Heart right ventricle (tissue), 16 donors: ENCODE measurements around the gene PIP4K2A. TPM values are rescaled to one million over a fixed set of nuclear protein-coding genes. Genes with fewer than 3 reads are reported as not detected.

ENCODE experiments used
- ATAC-seq, 8 donors: fragments of 200-7000 bp; cut with Tn5 transposase; one replicate each; pipeline ENCODE4 v1.9.1; 2020; ENCODE audit warnings: mild to moderate bottlenecking in 8 of 8, moderate library complexity in 8 of 8, moderate number of reproducible peaks in 1 of 8
- DNase-seq, 2 donors: peaks; one replicate each; pipeline ENCODE4 v3.0.0-alpha.2; 2020
- H3K27ac ChIP-seq, 10 donors: fragments of 200-600 bp; sonication (generic) in 2 of 10; one replicate each; pipeline versions ENCODE4 v1.5.0 to v1.8.0; 2020 to 2022; ENCODE audit warnings: mild to moderate bottlenecking in 3 of 10
- H3K27me3 ChIP-seq, 7 donors: fragments of 200-600 bp; one replicate each; pipeline ENCODE4 v1.8.0; 2021 to 2022; ENCODE audit warnings: mild to moderate bottlenecking in 2 of 7
- H3K36me3 ChIP-seq, 9 donors: fragments of 200-600 bp; sonication (generic) in 1 of 9; one replicate each; pipeline versions ENCODE4 v1.5.0 to v1.8.0; 2020 to 2022; ENCODE audit warnings: mild to moderate bottlenecking in 2 of 9
- H3K4me1 ChIP-seq, 9 donors: fragments of 200-600 bp; sonication (generic) in 1 of 9; one replicate each; pipeline versions ENCODE4 v1.5.0 to v1.8.0; 2020 to 2022; ENCODE audit warnings: mild to moderate bottlenecking in 4 of 9
- H3K4me3 ChIP-seq, 10 donors: fragments of 200-600 bp; sonication (generic) in 2 of 10; one replicate each; pipeline versions ENCODE4 v1.5.0 to v1.8.0; 2020 to 2022; ENCODE audit warnings: mild to moderate bottlenecking in 7 of 10, moderate library complexity in 2 of 10
- H3K9me3 ChIP-seq, 11 donors: fragments of 200-600 bp in 10 of 11; sonication (generic) in 2 of 11; one replicate each; pipeline versions ENCODE4 v1.5.0 to v1.8.0; 2013 to 2022; ENCODE audit warnings: mild to moderate bottlenecking in 2 of 11, control low read depth in 1 of 11, moderate library complexity in 1 of 11
- WGBS, 2 donors: extraction: QIAGEN DNeasy Blood & Tissue Kit; methylation state at CpG; one replicate each; pipeline ENCODE4 v1.1.7; 2013; ENCODE audit warnings: inconsistent platforms in 1 of 2; 5-methylcytosine and 5-hydroxymethylcytosine counted together
- intact Hi-C, 10 donors: fragments of 100-400 bp; cut with DNase I; formaldehyde crosslinking; loops; one replicate each; pipeline versions ENCODE4 v1.11.1 to v1.14.2; 2022
- polyA plus RNA-seq, 2 donors: library from polyadenylated mRNA; stranded (reverse); fragments of 200-250 nt; gene quantifications; one replicate each; pipeline ENCODE4 v1.2.3, GENCODE V29; 2013
- total RNA-seq, 10 donors: library from RNA; stranded (reverse); fragmentation: NEBNext Ultra II Directional in 3 of 10; extraction: Animal tissue kit (Norgen Biotek cat#: 25700) in 3 of 10; gene quantifications; one replicate each; pipeline versions ENCODE4 v1.2.1 to v1.2.4, GENCODE V29; 2021 to 2023
- TF ChIP-seq, protein P1 (sequence below), 9 donors: fragments of 200-600 bp; sonication (generic) in 2 of 9; IDR thresholded peaks; one replicate each; pipeline versions ENCODE4 v1.5.0 to v1.8.0; 2021 to 2022; ENCODE audit warnings: antibody characterized with exemption in 9 of 9, mild to moderate bottlenecking in 5 of 9, moderate library complexity in 1 of 9
- donor health status: Arrhythmogenic right ventricular cardiomyopathy.
- donor health status: ischemic (EF 13 %, LVEDD 7.1; RV severe dilation, severe dysfunction).
- donor health status: healthy with polysubstance abuse.
- donor health status: DM: no; HTN: yes; CAD: no.
- donor health status: DM: no; HTN: no; CAD: no.
- donor health status: ischemic (EF 25% LVEDD 6.9; RV normal size, moderate dysfunction).
- donor health status: ischemic (EF 25% LVEDD 5.7; RV mildly dilated, moderate dysfunction).
- donor health status: healthy.
- donor health status: DM: yes; HTN: yes; CAD: no.
- donor health status: Ischemic cardiomyopathy.
- donor health status: ischemic (EF 35%, LVEDD 5.7; RV mildly dilated, moderate dysfunction).
- donor health status: nonischemic (EF 11% LVEDD 7.7; RV severe dilation, severe dysfunction).
- donor health status: DM: yes; HTN: yes; CAD: no.
- donor health status: PGD.
- donor health status: ischemic (EF 29% LVEDD 5.4; RV normal size, mild dysfunction).
- donor health status: nonischemic (EF 23%, LVEDD 6.1; RV moderate dilation, normal function).

The PIP4K2A gene
- total and polyA plus RNA-seq, 12 donors, result 6.0 to 29.1 (median 13.3) TPM

DNA sequence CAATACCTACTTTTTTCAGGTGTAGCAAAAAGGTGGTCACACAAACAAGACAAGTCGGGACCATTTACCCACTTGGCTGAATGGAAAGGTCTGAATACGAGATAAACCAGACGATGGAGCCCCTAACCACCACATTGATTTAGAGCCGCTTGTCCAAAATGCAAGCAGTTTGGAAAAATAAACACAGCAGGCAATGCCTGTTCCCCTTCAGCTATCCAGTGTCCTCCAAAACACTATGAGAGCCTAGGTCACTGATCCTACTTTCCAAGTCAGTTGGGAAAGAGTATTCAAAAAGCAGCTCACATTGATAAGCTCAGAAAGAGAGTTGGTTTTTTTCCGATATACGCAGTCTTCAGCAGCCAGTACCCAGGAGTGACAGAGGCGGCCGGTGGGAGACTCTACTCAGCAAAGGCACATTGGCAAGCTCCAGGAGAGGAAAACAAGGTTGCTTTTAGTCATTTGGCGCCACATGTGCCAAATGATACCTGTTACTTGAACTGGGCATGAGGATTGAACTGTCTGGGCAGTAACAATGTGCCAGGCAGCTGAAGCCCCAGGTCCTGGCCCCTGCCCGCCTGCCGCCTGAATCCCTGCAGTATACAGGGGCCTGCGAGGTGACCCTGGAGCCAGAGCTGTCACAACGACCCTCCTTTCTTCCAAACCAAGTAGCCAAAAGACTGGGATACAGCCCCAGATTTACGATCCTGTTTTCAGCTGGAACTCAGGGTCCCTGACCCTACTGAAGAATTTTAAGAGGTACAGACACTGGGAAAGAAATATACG lies 109.8 kb downstream of the PIP4K2A start:
- no peaks in the 10 kb centered on the region for H3K27me3 ChIP-seq
- intact Hi-C loops, result loop anchor here in 2 of 10 donors (10.0 kb wide), 1 partner anchor 100 kb away; no protein-coding TSS in a partner anchor
- no peak for DNase-seq
- no peak overlapping the region for H3K4me3 ChIP-seq
- H3K4me1 ChIP-seq, result peaks cover 0 to 68% (median 5%) of the 10 kb centered on the region in 9 donors
- H3K9me3 ChIP-seq, result no peaks in the 10 kb centered on the region
- WGBS, 2 donors, result 85 to 91% methylated on average over 15 of the region's 15 CpGs
- TF ChIP-seq, protein P1, sequence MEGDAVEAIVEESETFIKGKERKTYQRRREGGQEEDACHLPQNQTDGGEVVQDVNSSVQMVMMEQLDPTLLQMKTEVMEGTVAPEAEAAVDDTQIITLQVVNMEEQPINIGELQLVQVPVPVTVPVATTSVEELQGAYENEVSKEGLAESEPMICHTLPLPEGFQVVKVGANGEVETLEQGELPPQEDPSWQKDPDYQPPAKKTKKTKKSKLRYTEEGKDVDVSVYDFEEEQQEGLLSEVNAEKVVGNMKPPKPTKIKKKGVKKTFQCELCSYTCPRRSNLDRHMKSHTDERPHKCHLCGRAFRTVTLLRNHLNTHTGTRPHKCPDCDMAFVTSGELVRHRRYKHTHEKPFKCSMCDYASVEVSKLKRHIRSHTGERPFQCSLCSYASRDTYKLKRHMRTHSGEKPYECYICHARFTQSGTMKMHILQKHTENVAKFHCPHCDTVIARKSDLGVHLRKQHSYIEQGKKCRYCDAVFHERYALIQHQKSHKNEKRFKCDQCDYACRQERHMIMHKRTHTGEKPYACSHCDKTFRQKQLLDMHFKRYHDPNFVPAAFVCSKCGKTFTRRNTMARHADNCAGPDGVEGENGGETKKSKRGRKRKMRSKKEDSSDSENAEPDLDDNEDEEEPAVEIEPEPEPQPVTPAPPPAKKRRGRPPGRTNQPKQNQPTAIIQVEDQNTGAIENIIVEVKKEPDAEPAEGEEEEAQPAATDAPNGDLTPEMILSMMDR (IDR thresholded peaks at IDR 0.05), result no peak
- H3K27ac ChIP-seq, result peak overlapping the region in 1 of 10 donors; percentile 86
- H3K36me3 ChIP-seq, result peaks cover 0 to 43% (median 0%) of the 10 kb centered on the region in 9 donors
- ATAC-seq, result no peak

DNA sequence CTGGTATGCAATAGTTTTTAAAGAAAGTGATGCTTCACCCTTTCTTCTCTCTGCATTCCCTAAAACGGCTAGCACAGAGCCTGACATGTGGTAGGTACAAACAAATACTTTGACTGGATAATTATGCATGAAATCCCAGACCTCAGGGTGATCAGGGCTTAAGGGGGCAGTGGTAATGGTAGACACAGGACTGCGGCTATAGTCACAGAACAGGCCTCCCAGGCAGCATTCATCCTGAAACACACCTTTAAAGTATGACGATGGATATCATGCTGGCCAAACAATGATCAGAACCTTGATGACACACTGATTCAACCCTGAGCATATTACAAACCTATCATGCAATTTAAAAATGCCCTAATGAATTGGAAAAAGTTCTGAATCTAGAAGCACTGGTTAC lies 110.8 kb downstream of the PIP4K2A start:
- peaks cover 0 to 71% (median 5%) of the 10 kb centered on the region in 9 donors for H3K4me1 ChIP-seq
- ATAC-seq, result no peak
- TF ChIP-seq, protein P1 (IDR thresholded peaks at IDR 0.05), result no peak

DNA sequence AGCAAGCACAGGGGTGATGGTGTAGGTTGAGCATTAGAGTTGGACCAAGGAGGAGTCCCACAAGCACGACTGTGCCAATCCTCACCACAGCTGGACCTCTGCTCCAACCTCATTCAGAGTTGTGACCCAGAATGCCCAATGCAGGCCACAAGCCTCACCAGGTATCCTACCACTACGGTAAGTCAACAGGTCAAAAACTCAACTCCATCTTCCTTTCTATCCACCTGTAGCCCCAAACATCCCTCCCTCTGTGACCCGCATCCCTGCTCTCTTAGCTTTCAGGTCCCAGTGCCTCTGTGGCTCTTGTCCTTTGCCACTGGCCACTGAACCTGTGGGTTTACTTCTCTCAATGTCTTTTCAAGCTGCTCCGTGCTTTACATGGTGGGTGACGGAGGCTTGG lies 112.8 kb downstream of the PIP4K2A start:
- Histone ChIP-seq H3K4me3 (no peak overlapping the region), H3K27me3 (no peaks in the 10 kb centered on the region), H3K4me1 (peaks cover 0 to 75% (median 5%) of the 10 kb centered on the region in 9 donors), H3K9me3 (no peaks in the 10 kb centered on the region), H3K36me3 (peaks cover 0 to 36% (median 0%) of the 10 kb centered on the region in 9 donors), H3K27ac (peak overlapping the region in 1 of 10 donors; percentile 17)
- DNase-seq (no peak), ATAC-seq (no peak)
- intact Hi-C loops, result loop anchor here in 2 of 10 donors (10.0 kb wide), 1 partner anchor 103 kb away; no protein-coding TSS in a partner anchor
- WGBS, 2 donors, result 97% methylated on average over 5 of the region's 5 CpGs
- TF ChIP-seq, protein P1 (IDR thresholded peaks at IDR 0.05), result no peak

More for the DNA sequence above, 110.8 kb downstream of the PIP4K2A start:
- H3K27me3 ChIP-seq, result no peaks in the 10 kb centered on the region
- H3K9me3 ChIP-seq, result no peaks in the 10 kb centered on the region
- H3K36me3 ChIP-seq, result peaks cover 0 to 36% (median 0%) of the 10 kb centered on the region in 9 donors
- intact Hi-C loops, result loop anchor here in 2 of 10 donors (10.0 kb wide), 1 partner anchor 101 kb away; no protein-coding TSS in a partner anchor
- no peak for DNase-seq
- no peak overlapping the region for H3K4me3 ChIP-seq
- 95 to 96% methylated on average over 3 of the region's 3 CpGs for WGBS, 2 donors
- no peak overlapping the region for H3K27ac ChIP-seq

DNA sequence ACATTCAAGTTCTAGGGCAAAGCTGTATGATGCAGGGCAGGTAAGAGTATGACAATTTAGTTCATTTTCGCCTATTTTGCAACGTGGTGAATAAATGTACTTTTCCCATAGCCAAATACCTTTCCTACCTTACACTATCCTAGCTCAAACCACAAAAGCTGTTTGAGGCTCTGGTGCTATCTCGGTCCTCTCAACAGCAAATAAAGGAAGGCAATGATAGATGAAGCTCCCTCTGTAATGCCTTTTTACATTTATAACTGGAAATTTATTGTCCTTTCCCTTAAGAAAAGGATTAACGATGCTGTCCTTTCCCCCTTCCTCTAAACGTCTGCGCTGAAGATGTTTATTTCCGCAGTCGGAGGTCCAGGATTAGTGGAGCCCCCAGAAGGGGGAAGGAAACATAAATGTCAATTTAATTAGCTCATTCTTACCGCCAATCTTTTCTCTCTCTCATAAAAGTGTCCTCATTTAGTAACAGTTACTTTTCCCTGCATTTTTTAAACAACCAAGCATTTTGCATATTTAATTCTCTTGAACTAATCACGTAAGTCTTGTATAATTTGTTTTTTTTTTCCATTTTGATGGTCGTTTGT lies 114.6 kb downstream of the PIP4K2A start:
- H3K4me1 ChIP-seq, result peaks cover 0 to 59% (median 0%) of the 10 kb centered on the region in 9 donors
- WGBS, 2 donors, result 90 to 94% methylated on average over 11 of the region's 11 CpGs
- H3K27ac ChIP-seq, result no peak overlapping the region
- TF ChIP-seq, protein P1 (IDR thresholded peaks at IDR 0.05), result no peak
- H3K4me3 ChIP-seq, result no peak overlapping the region
- DNase-seq, result no peak
- H3K36me3 ChIP-seq, result peaks cover 0 to 36% (median 0%) of the 10 kb centered on the region in 9 donors
- no peaks in the 10 kb centered on the region for H3K9me3 ChIP-seq
- intact Hi-C loops, result loop anchor here in 5 of 10 donors (5.0 to 10.0 kb wide), 4 partner anchors 105 to 998 kb away; partner anchors contain the start of gene PIP4K2A (in 1 of the 5)
- no peaks in the 10 kb centered on the region for H3K27me3 ChIP-seq
- ATAC-seq, result no peak
